Measurements from ENCODE around the gene WDR45B.

Gene WDR45B

DNA sequence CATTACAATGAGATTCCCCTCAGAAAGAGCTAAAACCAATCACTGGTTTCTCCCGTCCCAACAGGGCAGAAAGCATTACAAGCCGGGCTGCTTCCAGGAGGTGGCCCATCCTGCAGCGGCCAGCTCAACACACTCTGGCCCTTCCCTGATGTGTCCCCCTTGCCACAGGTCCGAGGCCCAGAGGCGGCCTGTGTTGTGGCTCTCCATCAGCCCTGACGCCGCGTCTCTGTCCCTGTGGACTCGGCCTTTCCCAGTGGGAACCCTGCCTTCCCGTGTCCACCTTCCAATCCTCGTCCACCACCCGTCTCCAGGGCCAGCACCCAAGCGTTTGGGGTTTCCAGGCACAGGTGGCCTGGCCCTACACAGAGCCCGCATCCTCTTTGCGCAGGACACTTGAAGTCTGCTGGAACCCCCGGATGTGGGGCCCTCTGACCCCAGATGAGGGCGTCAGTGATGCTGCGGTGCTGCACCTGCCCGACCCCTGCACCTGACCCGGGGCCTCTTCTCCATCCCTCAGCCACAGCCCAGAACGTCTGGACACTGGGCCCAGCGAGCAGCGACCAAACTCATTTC lies 29.2 kb upstream of the WDR45B start:
- DNase-seq (ENCODE audit: low spot score), result no peak

DNA sequence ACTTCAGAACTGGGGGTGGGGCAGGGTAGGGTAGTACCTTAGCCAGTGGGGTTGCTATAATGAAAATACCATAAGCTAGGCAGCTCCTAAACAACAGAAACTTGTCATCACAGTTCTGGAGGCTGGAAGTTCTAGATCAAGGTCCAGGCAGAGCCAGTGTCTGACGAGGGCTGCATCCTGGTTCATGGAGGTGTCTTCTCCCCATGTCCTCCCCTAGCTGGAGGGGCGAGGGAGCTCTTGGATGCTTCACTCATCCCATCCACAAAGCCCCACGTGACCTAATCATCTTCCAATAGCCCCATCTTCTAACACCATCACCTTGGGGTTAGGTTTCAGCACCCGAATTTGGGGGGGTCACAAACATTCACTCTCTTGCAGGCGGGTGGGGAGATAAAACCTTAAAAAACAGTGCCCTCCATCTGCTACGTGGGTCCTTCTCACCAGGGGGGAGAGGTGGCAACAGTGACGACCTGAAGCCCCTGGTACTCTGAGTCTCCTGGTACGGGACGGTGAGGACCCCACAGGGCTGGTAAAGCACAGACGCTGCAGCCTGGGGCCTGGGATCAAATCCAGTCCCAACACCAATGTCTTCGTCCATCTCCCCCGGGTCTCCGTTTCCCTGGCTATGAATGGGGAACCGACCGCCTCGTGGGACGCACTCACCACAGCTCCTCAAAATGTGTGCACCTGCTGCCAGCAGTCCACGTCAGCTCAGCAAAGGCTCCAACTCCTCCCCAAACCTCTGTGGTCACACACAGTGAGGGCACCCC lies 27.4 kb upstream of the WDR45B start:
- no peak for DNase-seq (ENCODE audit: low spot score)

DNA sequence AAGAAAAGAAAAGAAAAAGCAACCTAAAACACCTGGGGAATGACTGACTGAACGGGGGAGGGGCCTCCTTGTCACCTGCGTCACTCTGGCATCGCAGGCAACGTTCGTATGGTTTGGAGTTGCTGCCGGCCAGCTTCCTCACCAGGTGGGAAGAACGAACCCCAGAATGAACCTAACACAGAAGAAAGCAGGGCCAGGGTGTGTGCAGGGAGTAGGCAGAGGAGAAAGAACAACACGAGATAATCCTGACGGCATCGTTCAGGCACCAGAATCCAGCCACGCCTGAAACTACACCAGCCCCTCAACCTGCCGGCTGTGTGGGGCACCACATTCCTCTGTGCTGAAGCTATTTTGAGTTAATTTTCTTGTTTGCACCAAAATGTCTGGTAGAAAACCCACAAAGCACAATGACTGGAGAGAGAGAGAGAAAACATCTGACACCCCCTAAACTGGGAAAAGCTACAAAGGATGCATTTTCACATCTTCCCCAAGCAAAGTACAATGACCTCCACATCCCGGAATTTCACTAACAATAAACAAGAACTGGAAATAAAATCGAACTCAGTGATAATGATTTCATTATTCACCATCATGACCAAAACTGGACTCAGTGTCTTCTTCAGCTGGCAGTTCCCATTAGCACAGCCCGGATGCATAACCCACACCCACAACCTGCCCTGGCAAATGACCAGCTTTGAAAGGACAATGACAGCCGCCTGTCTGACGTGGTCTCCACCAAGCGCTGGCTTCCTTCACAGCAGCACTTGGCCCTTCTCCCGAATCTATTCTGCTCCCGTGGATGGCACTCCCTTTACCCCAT lies 26.6 kb upstream of the WDR45B start:
- no peak for DNase-seq (ENCODE audit: low spot score)

- DNase-seq (ENCODE audit: low spot score), result no peak
These were observed 22.6 kb upstream of the WDR45B start for GRCh38 chr17:82670661-82671450.

GRCh38 chr17:82668631-82669099 lies 20.4 kb upstream of the WDR45B start:
- peak; percentile 6 for DNase-seq (ENCODE audit: low spot score)

GRCh38 chr17:82668024-82668630 lies 19.9 kb upstream of the WDR45B start:
- DNase-seq (ENCODE audit: low spot score), result no peak

DNA sequence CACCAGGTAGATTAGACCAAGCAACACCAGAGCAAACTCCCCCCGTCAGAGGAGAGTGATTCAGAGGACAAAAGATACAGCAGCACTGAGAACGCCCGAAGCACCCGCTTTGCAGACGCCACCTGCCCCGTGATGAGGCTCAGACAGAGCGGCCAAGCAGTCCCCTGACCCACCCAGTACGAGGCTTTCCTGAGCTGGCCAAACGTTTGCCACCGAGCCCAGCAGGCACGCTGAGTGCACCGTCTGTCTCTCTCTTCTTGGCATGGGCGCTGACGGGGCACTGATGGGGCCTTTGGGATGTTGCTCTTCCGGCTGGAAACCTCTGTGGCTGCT lies 19.4 kb upstream of the WDR45B start:
- DNase-seq (ENCODE audit: low spot score), result no peak

DNA sequence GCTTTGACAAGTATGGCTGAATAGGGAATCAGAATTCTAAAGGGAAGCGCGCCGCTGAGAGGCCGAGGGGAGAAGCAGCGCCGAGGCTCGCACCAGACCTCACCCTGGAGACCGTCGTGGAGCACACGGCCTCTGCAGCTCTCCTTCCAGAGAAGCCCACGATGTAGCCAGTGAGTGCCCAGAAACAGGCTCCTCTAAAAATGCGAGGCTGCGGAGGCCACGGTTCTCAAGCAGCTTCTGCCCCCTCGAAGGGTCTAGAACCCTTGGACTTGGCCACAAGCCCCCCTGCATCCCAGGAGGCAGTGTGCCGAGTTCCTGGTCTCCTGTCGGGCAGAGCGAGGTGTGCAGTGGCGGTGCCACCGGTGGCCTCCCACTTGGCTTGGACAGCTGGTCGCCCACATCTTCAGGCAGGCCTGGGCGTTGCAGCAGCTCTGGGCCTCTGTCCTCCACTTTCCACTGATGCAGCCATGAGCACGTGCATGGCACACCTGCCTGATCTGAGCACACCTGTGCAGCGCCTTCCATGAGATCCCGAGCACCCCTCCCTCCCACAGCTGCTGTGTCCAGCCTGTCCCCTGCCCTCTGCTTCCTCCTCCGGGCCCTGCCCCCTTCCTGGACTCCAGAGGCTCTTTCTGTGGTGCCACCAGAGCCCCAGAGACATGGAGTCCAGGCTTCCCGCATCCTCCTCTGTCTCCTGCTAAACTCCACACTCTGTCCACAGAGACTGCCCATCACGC lies 18.9 kb upstream of the WDR45B start:
- DNase-seq (ENCODE audit: low spot score), result no peak

- DNase-seq (ENCODE audit: low spot score), result no peak
These were observed 17.6 kb upstream of the WDR45B start for GRCh38 chr17:82665891-82666290.

DNA sequence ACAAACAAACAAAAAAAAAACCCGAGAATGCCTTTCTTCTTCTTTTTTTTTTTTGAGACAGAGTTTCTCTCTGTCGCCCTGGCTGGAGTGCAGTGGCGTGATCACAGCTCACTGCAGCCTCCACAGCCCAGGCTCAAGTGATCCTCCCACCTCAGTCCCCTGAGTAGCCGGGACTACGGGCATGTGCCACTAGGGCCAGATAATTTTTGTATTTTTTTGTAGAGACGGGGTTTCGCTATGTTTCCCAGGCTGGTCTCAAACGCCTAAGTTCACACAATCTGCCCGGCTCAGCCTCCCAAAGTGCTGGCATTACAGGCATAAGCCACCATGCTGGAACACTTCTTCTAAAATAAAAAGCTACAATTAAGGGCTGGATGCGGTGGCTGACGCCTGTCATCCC lies 17.0 kb upstream of the WDR45B start:
- no peak for DNase-seq (ENCODE audit: low spot score)

DNA sequence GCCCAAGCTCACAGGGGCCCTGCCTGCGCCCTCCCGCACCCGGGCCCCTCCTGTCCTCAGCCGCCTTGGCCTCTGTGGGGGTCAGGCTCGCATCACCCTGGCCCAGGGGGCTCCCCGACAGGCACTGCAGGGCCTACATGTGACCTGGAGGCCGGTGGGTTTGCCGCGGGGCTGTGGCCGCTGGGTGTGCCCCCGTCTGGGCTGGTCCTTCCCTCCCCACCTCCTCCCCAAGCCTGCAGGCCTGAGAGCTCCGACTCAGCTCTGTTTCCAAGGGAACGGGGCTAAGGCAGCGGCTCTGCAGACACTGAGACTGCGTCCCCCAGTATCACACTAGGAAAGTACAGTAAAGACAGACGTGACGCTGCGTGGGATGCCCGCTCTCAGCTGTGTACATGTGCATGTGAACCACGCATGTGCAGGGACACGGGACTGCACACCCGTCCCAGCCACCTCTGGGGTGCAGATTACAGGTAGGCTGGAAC lies 16.5 kb upstream of the WDR45B start:
- DNase-seq (ENCODE audit: low spot score), result no peak

DNA sequence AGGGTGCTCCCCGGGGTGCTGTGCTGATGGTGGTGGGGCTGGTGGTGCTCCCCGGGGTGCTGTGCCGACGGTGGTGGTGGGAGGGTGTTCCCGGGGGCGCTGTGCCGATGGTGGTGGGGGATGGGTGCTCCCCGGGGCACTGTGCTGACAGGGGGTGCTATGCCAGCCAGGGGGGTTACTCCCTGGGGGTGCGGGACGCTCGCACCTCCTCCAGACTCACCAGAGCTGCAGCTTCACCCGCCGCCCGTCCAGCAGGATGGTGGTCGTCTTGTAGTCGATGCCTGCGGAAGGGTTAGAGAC lies 16.0 kb upstream of the WDR45B start:
- no peak for DNase-seq (ENCODE audit: low spot score)

- no peak for DNase-seq (ENCODE audit: low spot score)
These were observed 15.4 kb upstream of the WDR45B start for GRCh38 chr17:82663381-82664275.

DNA sequence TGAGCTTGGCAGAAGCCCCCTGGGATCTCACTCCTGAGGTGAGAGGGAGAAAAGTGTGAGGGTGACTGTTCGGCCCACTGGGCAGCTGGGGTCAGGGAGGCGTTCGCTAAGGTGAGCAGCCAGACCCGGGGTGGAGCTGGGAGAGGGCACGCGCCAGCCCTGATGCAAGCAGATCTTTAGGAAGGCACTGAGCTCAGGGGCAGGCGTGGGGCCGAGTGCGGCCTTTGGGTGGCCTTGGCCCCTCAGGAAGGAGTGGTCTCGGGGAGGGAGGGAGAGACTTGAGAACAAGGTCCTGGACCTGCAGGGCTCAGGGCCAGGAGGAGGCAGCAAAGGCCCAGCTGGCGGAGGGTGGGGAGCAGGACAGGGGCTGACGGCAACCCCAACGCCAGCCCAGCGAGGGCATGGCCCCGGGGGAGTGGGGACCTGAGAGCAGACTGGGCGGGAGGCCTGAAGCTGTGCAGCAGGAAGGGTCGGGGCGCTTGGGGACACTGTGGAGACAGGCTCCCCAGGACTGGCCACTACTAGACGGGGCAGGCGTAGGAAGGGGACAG lies 14.5 kb upstream of the WDR45B start:
- DNase-seq (ENCODE audit: low spot score), result no peak

- DNase-seq (ENCODE audit: low spot score), result no peak
These were observed 13.8 kb upstream of the WDR45B start for GRCh38 chr17:82661717-82662683.

DNA sequence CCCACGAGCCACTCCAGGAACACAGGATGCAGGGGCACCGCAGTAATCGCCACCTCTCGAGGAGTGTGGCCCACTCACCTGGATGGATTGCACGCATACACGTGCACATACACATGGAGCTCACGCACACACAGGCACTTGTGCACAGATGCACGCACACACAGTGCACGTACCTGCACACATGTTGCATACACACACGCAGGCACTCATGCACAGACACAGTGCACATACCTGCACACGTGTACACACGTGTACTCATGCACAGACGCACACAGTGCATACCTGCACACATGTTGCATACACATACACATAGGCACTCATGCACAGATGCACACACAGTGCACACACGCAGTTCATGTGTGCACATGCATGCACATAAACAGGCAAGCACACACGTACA lies 11.6 kb upstream of the WDR45B start:
- DNase-seq (ENCODE audit: low spot score), result no peak

GRCh38 chr17:82658796-82659452 lies 10.7 kb upstream of the WDR45B start:
- no peak for DNase-seq (ENCODE audit: low spot score)

DNA sequence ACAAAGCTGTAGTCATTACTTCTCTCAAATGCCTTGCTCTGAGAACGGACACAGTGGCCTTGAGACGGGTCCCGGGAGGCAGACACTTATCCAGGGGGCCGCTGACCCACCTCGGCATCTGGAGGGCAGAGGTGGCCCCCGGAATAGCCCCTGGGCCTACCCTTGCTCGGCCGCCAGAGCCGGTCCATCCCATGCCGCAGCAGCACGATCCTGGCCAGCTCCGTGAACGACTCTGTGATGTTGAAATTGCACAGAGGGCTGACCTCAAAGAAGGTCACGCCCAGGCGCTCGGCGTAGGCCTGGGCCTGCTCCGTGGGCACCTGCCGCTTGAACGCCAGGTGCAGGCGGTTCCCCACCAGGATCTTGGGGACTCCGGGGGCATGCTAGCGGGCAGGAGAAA lies 10.1 kb upstream of the WDR45B start:
- DNase-seq (ENCODE audit: low spot score), result no peak

Measured in CD4-positive, alpha-beta T cell treated with Interleukin-15 for 4 hours (primary cell).